Mucosa of stomach (tissue), 1 donor: ENCODE results near the gene PSMA2.

Experiments
- H3K27me3 ChIP-seq: one replicate; pipeline ENCODE4 v1.7.0; 2013; ENCODE audit warnings: mild to moderate bottlenecking, low read length; ENCODE audit not compliant: control insufficient read depth, insufficient read depth
- H3K36me3 ChIP-seq: one replicate; pipeline ENCODE4 v1.7.0; 2013; ENCODE audit warnings: low read length; ENCODE audit not compliant: control insufficient read depth, insufficient read depth
- H3K4me1 ChIP-seq: one replicate; pipeline ENCODE4 v1.7.0; 2013; ENCODE audit warnings: mild to moderate bottlenecking, low read length; ENCODE audit not compliant: control insufficient read depth, insufficient read depth
- H3K4me3 ChIP-seq: one replicate; pipeline ENCODE4 v1.7.0; 2013; ENCODE audit warnings: low read length
- H3K9ac ChIP-seq: one replicate; pipeline ENCODE4 v1.7.0; 2013; ENCODE audit warnings: mild to moderate bottlenecking, low read length, moderate library complexity
- H3K9me3 ChIP-seq: one replicate; pipeline ENCODE4 v1.7.0; 2013; ENCODE audit warnings: mild to moderate bottlenecking, low read length, moderate library complexity; ENCODE audit not compliant: control insufficient read depth
- donor health status: Pancreatic carcinoma.

The PSMA2 gene

DNA sequence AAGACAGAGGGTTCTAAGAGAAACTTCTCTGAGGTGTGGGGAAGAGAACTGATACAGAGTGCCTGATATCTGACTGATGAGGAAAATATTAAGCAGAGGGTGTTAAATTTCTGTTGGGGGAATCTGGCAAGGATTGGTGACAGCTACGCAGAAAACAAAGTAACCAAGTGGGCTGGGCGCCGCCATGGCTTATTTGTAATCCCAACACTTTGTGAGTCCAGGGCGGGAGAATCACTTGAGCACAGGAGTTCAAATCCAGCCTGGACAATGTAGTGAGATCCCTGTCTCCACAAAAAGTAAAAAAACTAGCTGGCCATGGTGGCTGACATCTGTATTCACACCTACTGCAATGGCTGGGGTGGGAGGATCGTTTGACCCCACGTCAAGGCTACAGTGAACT is 18.0 kb downstream of the PSMA2 start:
- Histone ChIP-seq H3K36me3 (no peaks in the 10 kb centered on the region), H3K4me3 (no peak overlapping the region), H3K9ac (no peak overlapping the region), H3K4me1 (peaks cover 9% of the 10 kb centered on the region), H3K9me3 (no peaks in the 10 kb centered on the region), H3K27me3 (no peaks in the 10 kb centered on the region)

DNA sequence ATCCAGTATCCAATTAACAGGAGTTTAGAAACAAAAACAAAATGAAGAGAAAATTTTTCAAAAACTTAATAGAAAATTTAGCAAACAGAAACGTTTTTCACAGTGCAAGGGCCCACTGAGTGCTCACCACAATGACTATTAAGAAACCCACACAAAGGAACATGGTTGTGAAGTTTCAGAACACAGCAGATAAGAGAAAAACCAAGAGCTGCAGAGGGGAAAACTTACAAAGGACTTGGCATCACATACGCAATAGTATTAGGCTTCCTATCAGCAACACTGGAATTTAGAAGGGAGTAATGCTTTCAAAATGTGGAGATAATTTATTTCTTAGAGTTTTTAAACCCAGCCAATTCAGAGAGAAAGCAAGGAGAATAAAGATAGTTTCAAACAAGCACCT is 18.4 kb downstream of the PSMA2 start:
- Histone ChIP-seq H3K9ac (no peak overlapping the region), H3K4me3 (no peak overlapping the region), H3K4me1 (peaks cover 10% of the 10 kb centered on the region), H3K27me3 (no peaks in the 10 kb centered on the region), H3K36me3 (no peaks in the 10 kb centered on the region), H3K9me3 (no peaks in the 10 kb centered on the region)

DNA sequence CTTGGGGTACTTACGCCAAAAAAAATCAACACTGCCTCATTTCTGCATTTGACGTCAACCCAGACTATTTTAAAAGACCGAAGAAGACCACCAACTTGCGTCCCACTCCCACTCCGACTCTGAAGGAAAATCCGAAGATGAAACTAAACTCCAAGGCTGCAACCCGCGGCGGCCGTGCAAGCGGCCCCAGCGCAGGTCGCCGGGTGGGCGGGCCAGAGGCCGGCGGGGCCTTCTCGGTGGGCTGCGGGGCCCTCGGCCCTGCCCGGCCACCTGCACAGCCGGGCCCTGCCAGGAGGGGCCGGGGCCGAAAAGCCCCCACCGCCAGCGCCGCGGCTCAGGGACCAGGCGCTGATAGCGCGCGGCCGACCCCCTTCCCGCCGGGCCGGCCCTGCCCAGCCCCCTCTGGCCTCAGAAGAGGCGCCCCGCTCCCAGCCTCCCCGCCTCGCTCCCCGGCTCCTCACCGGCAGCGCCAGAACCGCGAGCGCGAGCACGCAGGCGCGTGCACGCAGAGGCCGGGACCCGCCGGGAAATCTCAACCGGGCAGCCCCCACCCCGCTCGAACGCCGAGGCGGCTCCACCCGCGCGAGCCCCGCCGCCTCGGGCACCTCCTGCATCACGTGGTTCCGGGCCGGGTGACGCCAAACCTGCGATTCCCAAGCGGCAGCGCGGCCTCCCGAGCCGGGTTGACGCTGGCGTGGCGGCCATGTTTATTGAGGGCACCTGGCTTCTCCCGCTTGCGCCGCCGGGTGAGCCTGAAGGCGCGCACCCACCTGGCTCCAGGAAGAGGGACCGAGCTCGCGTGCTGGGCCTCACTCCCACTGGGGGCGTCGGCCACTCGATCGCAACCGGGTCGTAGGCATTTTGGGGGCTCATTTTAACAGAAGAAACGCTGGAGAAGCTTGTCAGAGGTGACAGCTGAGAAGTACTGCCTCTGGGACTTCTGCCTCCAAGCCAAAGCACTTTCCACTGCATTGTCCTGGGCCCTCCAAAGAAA is 20.2 kb downstream of the PSMA2 start, which contains the start of gene C7orf25:
Gene C7orf25, minus strand, starts transcription at position 617 of the 994 bp plus-strand sequence. CDS start 1,170 bp downstream, outside the sequence.
- Histone ChIP-seq H3K9ac (peak within 1 kb of the TSS; percentile 79), H3K4me1 (peaks cover 14% of the 10 kb centered on the region), H3K27me3 (no peaks in the 10 kb centered on the region), H3K4me3 (peak within 1 kb of the TSS; percentile 78), H3K9me3 (no peaks in the 10 kb centered on the region), H3K36me3 (no peaks in the 10 kb centered on the region)

DNA sequence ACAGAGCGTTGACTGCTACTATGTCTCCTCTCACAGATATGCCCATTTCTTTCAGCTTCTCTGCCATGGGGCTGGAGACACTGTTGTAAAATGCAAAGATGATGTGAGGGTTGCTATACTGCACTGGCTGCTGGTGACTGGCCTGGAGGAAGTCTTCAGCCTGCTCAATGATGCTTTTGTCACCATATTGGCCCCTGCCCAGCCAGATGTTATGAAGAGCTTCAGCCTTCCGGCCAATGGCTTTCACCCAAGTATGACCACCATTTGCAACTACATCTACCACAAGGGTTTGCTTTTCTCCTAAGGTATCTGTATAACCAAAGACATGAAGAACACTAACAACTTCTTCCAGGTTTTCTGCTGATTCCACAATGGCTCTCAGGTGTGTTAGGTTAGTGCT is 21.7 kb downstream of the PSMA2 start:
- Histone ChIP-seq H3K9ac (no peak overlapping the region), H3K27me3 (no peaks in the 10 kb centered on the region), H3K4me3 (no peak overlapping the region), H3K4me1 (peaks cover 14% of the 10 kb centered on the region), H3K36me3 (no peaks in the 10 kb centered on the region), H3K9me3 (no peaks in the 10 kb centered on the region)

DNA sequence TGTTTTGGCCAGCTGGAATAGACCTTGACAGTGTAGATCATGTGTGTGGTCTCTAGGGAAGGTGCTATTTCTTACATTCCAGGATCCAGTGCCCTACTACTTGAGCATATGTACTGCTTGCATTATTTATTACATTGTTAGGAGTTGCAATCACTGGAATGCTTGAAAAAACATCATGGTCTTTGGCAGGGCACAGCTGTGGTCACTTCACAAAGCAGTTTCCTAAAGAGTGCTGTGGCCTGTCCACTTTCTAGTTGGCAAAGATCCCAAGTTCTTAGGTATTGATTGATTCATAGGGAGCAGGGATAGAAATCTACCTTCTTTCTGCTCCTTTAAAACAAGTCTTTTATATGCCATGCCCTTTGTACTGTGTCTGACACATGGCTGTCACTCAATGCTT is 24.7 kb downstream of the PSMA2 start:
- H3K9ac ChIP-seq = no peak overlapping the region
- no peaks in the 10 kb centered on the region for H3K36me3 ChIP-seq
- no peaks in the 10 kb centered on the region for H3K27me3 ChIP-seq
- no peaks in the 10 kb centered on the region for H3K9me3 ChIP-seq
- peaks cover 14% of the 10 kb centered on the region for H3K4me1 ChIP-seq
- no peak overlapping the region for H3K4me3 ChIP-seq

DNA sequence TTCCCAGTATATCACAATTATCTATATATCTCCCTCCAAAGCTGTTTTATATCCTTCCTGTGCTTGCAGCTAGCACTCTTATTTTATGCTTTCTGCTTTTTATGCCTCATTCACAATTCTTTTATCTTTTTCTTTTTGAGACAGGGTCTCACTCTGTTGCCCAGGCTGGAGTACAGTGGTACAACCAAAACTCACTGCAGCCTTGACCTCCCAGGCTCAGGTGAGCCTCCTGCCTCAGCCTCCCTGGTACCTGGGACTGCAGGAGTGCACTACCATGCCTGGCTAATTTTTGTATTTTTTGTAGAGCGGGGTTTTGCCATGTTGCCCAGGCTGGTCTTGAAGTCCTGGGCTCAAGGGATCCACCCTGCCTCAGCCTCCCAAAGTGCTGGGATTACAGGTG is 25.8 kb downstream of the PSMA2 start:
- Histone ChIP-seq H3K9me3 (no peaks in the 10 kb centered on the region), H3K27me3 (no peaks in the 10 kb centered on the region), H3K36me3 (no peaks in the 10 kb centered on the region), H3K4me1 (peaks cover 14% of the 10 kb centered on the region), H3K9ac (no peak overlapping the region), H3K4me3 (no peak overlapping the region)

DNA sequence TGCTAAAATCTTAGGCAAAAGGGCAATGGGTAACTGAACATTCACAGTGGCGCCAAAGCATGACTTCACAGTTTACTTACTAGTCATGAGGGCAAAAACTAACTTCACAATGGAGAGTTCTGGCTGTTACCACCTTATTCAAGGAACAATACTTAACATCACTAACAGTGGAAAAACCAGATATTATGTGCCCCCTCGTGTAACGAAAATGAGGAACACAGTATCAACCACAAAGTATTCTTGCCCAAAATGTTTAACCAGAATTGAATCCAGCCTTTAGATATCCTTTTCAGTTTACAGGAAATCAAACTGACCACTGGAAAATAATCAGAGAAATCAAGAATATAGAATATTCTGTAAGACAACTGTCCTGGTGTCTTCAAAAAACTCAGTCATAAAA is 29.6 kb downstream of the PSMA2 start:
- Histone ChIP-seq H3K4me1 (no peaks in the 10 kb centered on the region), H3K9me3 (no peaks in the 10 kb centered on the region), H3K36me3 (no peaks in the 10 kb centered on the region), H3K4me3 (no peak overlapping the region), H3K9ac (no peak overlapping the region), H3K27me3 (no peaks in the 10 kb centered on the region)

DNA sequence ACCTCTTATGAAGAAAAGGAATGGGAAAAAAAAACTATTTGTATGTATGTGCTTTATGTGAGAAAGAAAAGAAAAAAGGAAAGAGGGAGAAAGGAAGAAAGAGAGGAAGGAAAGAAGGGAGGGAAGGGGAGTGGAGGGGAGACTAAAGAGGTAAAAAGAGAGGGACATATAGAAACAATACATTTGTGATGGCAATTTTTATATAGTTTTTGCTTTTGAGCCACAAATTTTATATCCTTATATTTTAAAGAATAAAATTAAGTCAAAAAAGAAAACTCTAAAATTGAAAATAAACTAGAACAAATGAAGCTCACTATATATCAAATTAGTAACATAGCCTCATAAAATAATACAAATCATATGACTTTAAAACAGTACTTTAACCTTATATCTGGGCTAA is 31.1 kb downstream of the PSMA2 start:
- Histone ChIP-seq H3K9ac (no peak overlapping the region), H3K36me3 (no peaks in the 10 kb centered on the region), H3K4me3 (no peak overlapping the region), H3K9me3 (no peaks in the 10 kb centered on the region), H3K4me1 (no peaks in the 10 kb centered on the region), H3K27me3 (no peaks in the 10 kb centered on the region)

DNA sequence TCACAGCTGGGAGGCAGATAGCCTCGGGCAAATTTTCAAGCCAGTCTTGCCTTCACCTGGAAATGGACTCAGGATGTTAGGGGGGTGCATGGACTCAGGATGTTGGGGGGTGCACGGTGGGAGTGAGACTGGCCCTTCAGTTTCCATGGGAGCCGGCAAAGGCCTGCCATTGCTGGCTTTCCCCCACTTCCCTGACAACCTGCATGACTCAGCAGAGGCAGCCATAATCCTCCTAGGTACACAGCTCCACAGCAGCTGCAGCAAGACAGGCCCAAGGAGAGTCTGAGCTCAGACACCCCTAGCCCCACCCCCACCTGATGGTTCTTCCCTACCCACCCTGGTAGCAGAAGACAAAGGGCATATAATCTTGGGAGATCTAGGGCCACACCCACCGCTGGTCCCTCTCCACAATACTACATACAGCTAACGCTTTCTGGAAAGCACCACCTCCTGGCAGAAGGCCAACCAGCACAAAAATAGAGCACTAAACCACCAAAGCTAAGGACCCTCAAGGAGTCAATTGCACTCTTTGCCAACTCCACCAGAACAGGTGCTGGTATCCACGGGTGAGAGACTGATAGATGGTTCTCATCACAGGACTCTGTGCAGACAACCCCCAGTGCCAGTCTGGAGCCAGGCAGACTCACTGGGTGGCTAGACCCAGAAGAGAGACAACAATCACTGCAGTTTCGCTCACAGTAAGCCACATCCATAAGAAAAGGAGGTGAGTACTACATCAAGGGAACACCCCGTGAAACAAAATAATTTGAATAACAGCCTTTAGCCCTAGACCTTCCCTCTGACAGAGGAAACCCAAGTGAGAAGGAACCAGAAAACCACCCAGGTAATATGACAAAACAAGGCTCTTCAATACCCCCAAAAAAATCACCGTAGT is 38.4 kb downstream of the PSMA2 start:
- H3K4me3 ChIP-seq = no peak overlapping the region
- no peak overlapping the region for H3K9ac ChIP-seq
- no peaks in the 10 kb centered on the region for H3K36me3 ChIP-seq
- no peaks in the 10 kb centered on the region for H3K4me1 ChIP-seq
- H3K27me3 ChIP-seq = no peaks in the 10 kb centered on the region
- no peaks in the 10 kb centered on the region for H3K9me3 ChIP-seq

DNA sequence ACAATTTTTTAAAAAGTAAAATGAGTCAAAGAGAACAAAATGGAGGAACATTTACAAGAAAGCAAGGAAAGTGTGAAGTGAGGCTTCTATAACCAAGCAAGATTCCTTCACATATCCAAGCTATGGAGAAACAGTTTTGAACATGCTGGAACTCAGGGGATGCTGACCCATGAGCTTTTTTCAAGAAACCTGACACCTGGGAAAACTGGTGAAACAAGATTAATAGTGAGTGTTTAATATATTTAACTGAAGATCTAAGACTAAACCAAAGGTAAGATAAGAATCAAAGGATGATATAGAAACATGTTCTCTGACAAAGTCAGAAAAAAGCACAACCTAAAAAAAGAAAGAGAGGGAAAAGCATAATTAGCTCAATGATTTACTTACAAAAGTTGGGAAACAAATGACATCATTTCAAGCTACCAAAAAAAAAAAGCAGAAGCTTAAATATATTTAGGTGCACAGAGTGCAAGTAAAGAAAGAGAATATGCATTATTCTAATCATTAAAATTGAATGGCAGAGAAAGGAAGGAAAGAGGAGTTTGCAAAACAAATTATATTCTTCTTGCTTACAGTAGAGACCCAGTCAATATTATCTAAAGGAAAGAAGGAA is 45.0 kb downstream of the PSMA2 start:
- Histone ChIP-seq H3K9ac (no peak overlapping the region), H3K4me3 (no peak overlapping the region), H3K4me1 (no peaks in the 10 kb centered on the region), H3K9me3 (no peaks in the 10 kb centered on the region), H3K27me3 (no peaks in the 10 kb centered on the region), H3K36me3 (no peaks in the 10 kb centered on the region)

DNA sequence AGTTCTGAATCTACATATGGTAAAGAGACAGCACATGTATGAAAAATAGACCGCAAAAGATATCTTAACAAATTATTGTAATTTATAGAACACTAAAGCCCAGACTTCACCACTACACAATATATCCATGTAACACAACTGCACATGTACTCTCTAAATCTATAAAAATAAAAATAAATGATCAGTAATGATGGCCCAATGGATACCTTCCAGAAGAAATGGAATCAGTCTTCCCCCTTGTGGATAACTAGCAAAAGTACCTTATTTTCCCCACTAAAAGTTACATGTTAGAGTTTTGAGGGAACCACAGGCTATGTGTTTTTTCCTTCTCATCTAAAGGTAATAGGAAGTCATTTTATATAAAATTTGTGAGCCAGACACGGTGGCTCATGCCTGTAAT is 45.8 kb downstream of the PSMA2 start:
- Histone ChIP-seq H3K36me3 (no peaks in the 10 kb centered on the region), H3K9ac (no peak overlapping the region), H3K4me3 (no peak overlapping the region), H3K4me1 (no peaks in the 10 kb centered on the region), H3K9me3 (no peaks in the 10 kb centered on the region), H3K27me3 (no peaks in the 10 kb centered on the region)
